ENCODE results near the gene FAM180A. TPM values are rescaled to one million over a fixed set of nuclear protein-coding genes. Genes with fewer than 3 reads are reported as not detected.

Gene FAM180A
- total RNA-seq, 2 experiments from 2014 or later = not detected

- POLR2A ChIA-PET = no interaction called here
- no peaks in the 10 kb centered on the region for H3K9me3 ChIP-seq (ENCODE audit: low read length)
- H3K79me2 ChIP-seq (ENCODE audit: insufficient read depth, low read depth, low read length) = no peaks in the 10 kb centered on the region
- H2AFZ ChIP-seq (ENCODE audit: low read length) = no peak overlapping the region
- H3K36me3 ChIP-seq (ENCODE audit: insufficient read depth, low read length) = no peaks in the 10 kb centered on the region
- TF ChIP-seq CTCF (conservative IDR thresholded peaks at IDR 0.05; ENCODE audit: low read length) = no peak
- no peak for TF ChIP-seq EZH2phosphoT487 (IDR thresholded peaks at IDR 0.05; ENCODE audit: borderline replicate concordance, low read depth, low read length)
- H3K4me2 ChIP-seq (ENCODE audit: low read length) = no peak overlapping the region
- BruUV-seq (replicated peaks) = no TSS peak
- intact Hi-C loops (cut with micrococcal nuclease; ENCODE audit: unreplicated experiment) = no loop called here
- no peak overlapping the region for H3K27ac ChIP-seq (ENCODE audit: low read depth, low read length, poor library complexity, severe bottlenecking)
- no peaks in the 10 kb centered on the region for H3K4me1 ChIP-seq (ENCODE audit: insufficient read depth, low read length, poor library complexity, severe bottlenecking)
- H4K20me1 ChIP-seq (ENCODE audit: insufficient read depth, low read length) = no peaks in the 10 kb centered on the region
- no peaks in the 10 kb centered on the region for H3K9me2 ChIP-seq (ENCODE audit: insufficient read depth, low read length)
- no peak for DNase-seq (ENCODE audit: low spot score)
- H3K4me3 ChIP-seq (ENCODE audit: low read depth, low read length, poor library complexity, severe bottlenecking) = no peak overlapping the region
- CTCF ChIA-PET (ENCODE audit: unreplicated experiment) = no interaction called here
Observed at GRCh38 chr7:135743907-135744731, 4.5 kb downstream of the FAM180A start.

GRCh38 chr7:135742371-135742770, 6.2 kb downstream of the FAM180A start:
- intact Hi-C loops (cut with micrococcal nuclease; ENCODE audit: unreplicated experiment) = no loop called here
- no peaks in the 10 kb centered on the region for H3K79me2 ChIP-seq (ENCODE audit: insufficient read depth, low read depth, low read length)
- no peaks in the 10 kb centered on the region for H3K4me1 ChIP-seq (ENCODE audit: insufficient read depth, low read length, poor library complexity, severe bottlenecking)
- no peaks in the 10 kb centered on the region for H3K9me3 ChIP-seq (ENCODE audit: low read length)
- H3K4me3 ChIP-seq (ENCODE audit: low read depth, low read length, poor library complexity, severe bottlenecking) = no peak overlapping the region
- no peaks in the 10 kb centered on the region for H3K9me2 ChIP-seq (ENCODE audit: insufficient read depth, low read length)
- no peak overlapping the region for H3K4me2 ChIP-seq (ENCODE audit: low read length)
- ChIA-PET CTCF (ENCODE audit: unreplicated experiment) (no interaction called here), POLR2A (interaction anchor here (0.6 to 0.9 kb wide), 3 partner anchors 29 to 422 kb away, joined by 3 to 4 read pairs (median 4); no protein-coding TSS in a partner anchor)
- BruUV-seq (replicated peaks) = no TSS peak
- TF ChIP-seq CTCF (conservative IDR thresholded peaks at IDR 0.05; ENCODE audit: low read length) (no peak), EZH2phosphoT487 (IDR thresholded peaks at IDR 0.05; ENCODE audit: borderline replicate concordance, low read depth, low read length) (no peak)
- no peak overlapping the region for H2AFZ ChIP-seq (ENCODE audit: low read length)
- no peak overlapping the region for H3K27ac ChIP-seq (ENCODE audit: low read depth, low read length, poor library complexity, severe bottlenecking)
- no peak for DNase-seq (ENCODE audit: low spot score)
- no peaks in the 10 kb centered on the region for H3K36me3 ChIP-seq (ENCODE audit: insufficient read depth, low read length)
- no peaks in the 10 kb centered on the region for H4K20me1 ChIP-seq (ENCODE audit: insufficient read depth, low read length)

- POLR2A ChIA-PET = interaction anchor here (0.6 to 1.0 kb wide), 4 partner anchors 29 to 636 kb away, joined by 3 to 4 read pairs (median 3); no protein-coding TSS in a partner anchor
Observed at GRCh38 chr7:135741905-135742304, 6.7 kb downstream of the FAM180A start.

More at GRCh38 chr7:135741905-135742304, 6.7 kb downstream of the FAM180A start:
- Histone ChIP-seq H3K36me3 (ENCODE audit: insufficient read depth, low read length) (no peaks in the 10 kb centered on the region), H3K4me3 (ENCODE audit: low read depth, low read length, poor library complexity, severe bottlenecking) (no peak overlapping the region), H3K4me2 (ENCODE audit: low read length) (no peak overlapping the region), H3K27ac (ENCODE audit: low read depth, low read length, poor library complexity, severe bottlenecking) (no peak overlapping the region), H3K9me2 (ENCODE audit: insufficient read depth, low read length) (no peaks in the 10 kb centered on the region), H3K4me1 (ENCODE audit: insufficient read depth, low read length, poor library complexity, severe bottlenecking) (no peaks in the 10 kb centered on the region), H3K79me2 (ENCODE audit: insufficient read depth, low read depth, low read length) (no peaks in the 10 kb centered on the region), H4K20me1 (ENCODE audit: insufficient read depth, low read length) (no peaks in the 10 kb centered on the region), H2AFZ (ENCODE audit: low read length) (no peak overlapping the region), H3K9me3 (ENCODE audit: low read length) (no peaks in the 10 kb centered on the region)
- no peak for TF ChIP-seq EZH2phosphoT487 (IDR thresholded peaks at IDR 0.05; ENCODE audit: borderline replicate concordance, low read depth, low read length)
- no peak for TF ChIP-seq CTCF (conservative IDR thresholded peaks at IDR 0.05; ENCODE audit: low read length)
- intact Hi-C loops (cut with micrococcal nuclease; ENCODE audit: unreplicated experiment) = no loop called here
- BruUV-seq (replicated peaks) = no TSS peak
- CTCF ChIA-PET (ENCODE audit: unreplicated experiment) = no interaction called here
- no peak for DNase-seq (ENCODE audit: low spot score)
